Gastrocnemius medialis (tissue), 4 donors: Measurements from ENCODE around the gene SOCS7.

Experiments used
- CTCF ChIP-seq, 5 experiments: fragments of 450-650 bp in 3 of 5; fragments of 200-600 bp in 2 of 5; sonication (generic) in 2 of 5; IDR thresholded peaks in 4 of 5; conservative IDR thresholded peaks in 1 of 5; 1 replicate in 4 of 5; 2 replicates in 1 of 5; pipeline ENCODE4 v1.5.1; 2016 to 2019; ENCODE audit warnings: antibody characterized with exemption in 5 of 5, mild to moderate bottlenecking in 3 of 5, moderate library complexity in 3 of 5
- POLR2A ChIP-seq, 2 donors: fragments of 450-650 bp; IDR thresholded peaks; one replicate each; pipeline ENCODE4 v1.6.1; 2017; ENCODE audit warnings: antibody characterized with exemption in 2 of 2, mild to moderate bottlenecking in 2 of 2, moderate library complexity in 2 of 2

GRCh38 chr17:38449364-38449763 lies 97.7 kb downstream of the SOCS7 start:
- no peak for TF ChIP-seq CTCF (IDR thresholded peaks at IDR 0.05 in 4 of 5, conservative IDR thresholded peaks at IDR 0.05 in 1 of 5)
- no peak for TF ChIP-seq POLR2A (IDR thresholded peaks at IDR 0.05)
